IMR-90 (cell line): ENCODE results near the gene WASHC4.

Experiments
- CHD1 ChIP-seq: IDR thresholded peaks from 2 replicates; pipeline ENCODE4 v1.6.1; 2012; ENCODE audit warnings: low read depth, low read length, improper control_type of control experiment
- CTCF ChIP-seq: conservative IDR thresholded peaks from 2 replicates; pipeline ENCODE4 v1.5.1; 2012; ENCODE audit warnings: mild to moderate bottlenecking, low read depth, low read length, improper control_type of control experiment
- ELK1 ChIP-seq: fragments of 150-350 bp; IDR thresholded peaks from 2 replicates; pipeline ENCODE4 v1.6.1; 2016; ENCODE audit warnings: low read depth, mild to moderate bottlenecking, low read length, moderate library complexity, borderline replicate concordance
- TF ChIP-seq, protein P1 (sequence below): fragments of 150-350 bp; IDR thresholded peaks from 2 replicates; pipeline ENCODE4 v1.6.1; 2017; ENCODE audit warnings: mild to moderate bottlenecking, antibody characterized with exemption, low read length, low read depth

DNA sequence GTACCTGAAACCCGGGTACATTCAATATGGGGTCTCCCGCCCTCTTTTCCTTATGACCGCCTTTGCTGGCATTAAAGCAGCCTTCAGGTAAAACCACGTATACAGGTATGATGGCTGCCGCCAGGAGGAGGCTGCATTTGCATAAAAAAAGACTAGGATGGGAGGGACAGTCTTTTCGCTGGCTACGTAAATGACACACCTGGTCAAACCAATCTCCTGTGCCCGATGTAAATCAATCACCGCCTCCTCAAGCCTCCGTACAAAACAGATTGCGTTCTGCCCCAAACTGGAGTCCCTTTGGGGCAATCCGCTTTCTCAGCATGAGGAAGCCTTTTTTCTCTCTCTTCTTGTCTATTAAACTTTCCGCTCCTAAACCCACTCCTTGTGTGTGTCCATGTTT lies 15.2 kb upstream of the WASHC4 start:
- no peak for TF ChIP-seq CTCF
- TF ChIP-seq ELK1: no peak
- TF ChIP-seq, protein P1, sequence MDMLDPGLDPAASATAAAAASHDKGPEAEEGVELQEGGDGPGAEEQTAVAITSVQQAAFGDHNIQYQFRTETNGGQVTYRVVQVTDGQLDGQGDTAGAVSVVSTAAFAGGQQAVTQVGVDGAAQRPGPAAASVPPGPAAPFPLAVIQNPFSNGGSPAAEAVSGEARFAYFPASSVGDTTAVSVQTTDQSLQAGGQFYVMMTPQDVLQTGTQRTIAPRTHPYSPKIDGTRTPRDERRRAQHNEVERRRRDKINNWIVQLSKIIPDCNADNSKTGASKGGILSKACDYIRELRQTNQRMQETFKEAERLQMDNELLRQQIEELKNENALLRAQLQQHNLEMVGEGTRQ: no peak
- no peak for TF ChIP-seq CHD1
